NCI-H1930 (cell line): ENCODE measurements around the gene KCNS3.

Experiments
- DNase-seq, 2 experiments: peaks; one replicate each; lab custom pipeline; 2025; lab: John Stamatoyannopoulos, UW

The KCNS3 gene

GRCh38 chr2:17879137-17879912 is 858 bp downstream of the KCNS3 start:
- peak; percentile 66 to 83 for DNase-seq

- no peak for DNase-seq
Observed at GRCh38 chr2:17879913-17880274, 1.4 kb downstream of the KCNS3 start.

- DNase-seq, result no peak
Observed at GRCh38 chr2:17892770-17893534, 14.5 kb downstream of the KCNS3 start.

- no peak for DNase-seq
Observed at GRCh38 chr2:17894005-17894404, 15.5 kb downstream of the KCNS3 start.

- no peak for DNase-seq
Observed at GRCh38 chr2:17894556-17894955, 16.1 kb downstream of the KCNS3 start.

GRCh38 chr2:17899871-17900270 is 21.4 kb downstream of the KCNS3 start:
- no peak for DNase-seq

DNA sequence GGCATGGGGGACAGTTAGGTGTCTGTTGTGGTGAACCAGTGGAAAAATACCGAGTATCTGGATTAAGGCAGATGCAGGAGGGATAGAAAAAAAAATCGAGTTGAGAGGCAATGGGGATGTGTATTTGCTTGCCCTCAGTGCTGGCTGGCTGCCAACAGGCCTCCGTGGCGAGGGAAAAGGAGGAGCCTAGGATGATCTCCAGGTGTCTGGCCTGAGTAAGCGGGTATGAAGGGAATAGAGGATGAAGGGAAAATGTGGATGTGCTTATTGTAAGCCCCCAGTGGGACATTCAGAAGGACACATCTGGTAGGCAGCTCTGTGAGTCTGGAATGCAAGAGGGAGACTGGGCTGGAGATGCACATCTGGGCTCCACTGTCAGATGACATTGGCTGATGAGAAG is 22.8 kb downstream of the KCNS3 start:
- DNase-seq, result peak in 1 of 2 experiments; percentile 1

- DNase-seq, result no peak
Observed at GRCh38 chr2:17910980-17911379, 32.5 kb downstream of the KCNS3 start.

GRCh38 chr2:17911491-17912260 is 33.2 kb downstream of the KCNS3 start:
- DNase-seq, result no peak

- no peak for DNase-seq
Observed at GRCh38 chr2:17912266-17912691, 33.8 kb downstream of the KCNS3 start.

GRCh38 chr2:17915099-17915498 is 36.6 kb downstream of the KCNS3 start:
- no peak for DNase-seq

- no peak for DNase-seq
Observed at GRCh38 chr2:17915811-17916518, 37.5 kb downstream of the KCNS3 start.

GRCh38 chr2:17916584-17916983 is 38.1 kb downstream of the KCNS3 start:
- no peak for DNase-seq

DNA sequence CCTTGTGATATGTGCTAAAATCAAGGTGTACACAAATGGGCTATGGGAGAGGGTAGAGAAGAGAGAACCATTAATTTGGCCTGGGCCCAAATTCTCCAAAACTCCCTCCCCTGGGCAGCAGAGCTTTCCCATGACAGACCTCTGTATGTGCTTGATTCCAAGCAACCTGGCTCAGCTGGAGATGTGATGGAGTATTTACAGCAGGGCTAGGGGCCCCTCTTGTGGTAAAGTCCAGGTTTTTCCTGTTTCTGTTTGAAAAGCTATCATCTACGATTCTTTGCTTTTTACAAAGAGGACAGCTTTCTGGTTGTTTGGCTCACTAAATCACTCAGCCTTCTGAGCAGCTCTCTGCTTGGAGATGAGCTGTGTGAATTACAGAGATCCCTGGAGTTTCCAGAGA is 40.3 kb downstream of the KCNS3 start:
- DNase-seq, result no peak

DNA sequence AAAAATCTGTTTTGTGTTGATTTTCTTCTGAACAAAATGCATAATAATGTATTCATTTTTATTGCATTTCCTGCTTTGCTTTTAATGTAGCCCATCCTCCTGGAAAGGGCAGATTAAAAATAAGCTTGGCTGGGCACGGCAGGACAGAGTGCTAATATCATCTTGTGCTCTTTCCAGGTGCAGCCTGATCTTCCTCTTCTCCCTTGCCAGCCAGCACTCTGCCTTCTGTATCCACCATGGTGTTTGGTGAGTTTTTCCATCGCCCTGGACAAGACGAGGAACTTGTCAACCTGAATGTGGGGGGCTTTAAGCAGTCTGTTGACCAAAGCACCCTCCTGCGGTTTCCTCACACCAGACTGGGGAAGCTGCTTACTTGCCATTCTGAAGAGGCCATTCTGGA is 52.3 kb downstream of the KCNS3 start:
- no peak for DNase-seq

DNA sequence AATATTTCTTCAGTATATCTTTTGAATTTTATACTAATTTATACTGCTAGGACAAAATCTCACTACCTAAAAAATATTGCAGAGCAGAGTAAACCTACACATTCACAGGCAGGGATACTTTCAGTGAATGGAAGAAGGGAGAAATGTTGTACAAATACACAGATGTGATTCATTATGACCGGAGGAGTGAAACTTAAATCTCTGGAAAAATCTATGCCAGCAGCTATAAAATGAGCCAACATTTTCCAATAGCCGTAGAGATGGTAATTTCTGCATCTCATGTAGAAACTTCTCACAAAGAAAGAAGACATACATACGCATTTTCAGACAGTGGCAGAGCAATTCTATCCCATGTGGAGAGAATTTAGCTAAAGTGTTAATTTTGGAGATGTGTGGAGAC is 54.8 kb downstream of the KCNS3 start:
- no peak for DNase-seq

- DNase-seq, result no peak
Observed at GRCh38 chr2:17934721-17935120, 56.3 kb downstream of the KCNS3 start.

GRCh38 chr2:17935242-17935885 is 56.9 kb downstream of the KCNS3 start:
- no peak for DNase-seq

DNA sequence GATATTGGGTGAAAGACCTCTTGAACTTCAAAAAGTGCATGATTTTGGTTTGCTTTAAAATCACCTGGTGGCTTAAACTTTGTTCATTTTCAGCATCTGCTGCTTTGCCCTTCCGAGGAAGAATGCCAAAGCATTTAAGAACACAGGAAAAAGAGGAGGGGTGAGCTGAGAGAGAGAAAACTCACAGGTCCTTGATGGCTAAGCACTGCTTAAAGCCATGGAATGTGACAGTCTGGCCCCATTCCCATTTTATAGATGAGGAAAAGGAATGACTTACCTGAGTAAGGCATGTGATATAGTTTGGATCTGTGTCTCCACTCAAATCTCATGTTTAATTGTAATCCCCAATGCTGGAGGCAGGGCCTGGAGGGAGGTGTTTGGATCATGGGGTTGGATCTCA is 58.1 kb downstream of the KCNS3 start:
- DNase-seq, result no peak

- DNase-seq, result no peak
Observed at GRCh38 chr2:17940091-17940630, 61.7 kb downstream of the KCNS3 start.

- DNase-seq, result no peak
Observed at GRCh38 chr2:17943444-17943843, 65.0 kb downstream of the KCNS3 start.
